ENCODE measurements around the gene TMEM131.

- TF ChIP-seq CTCF (IDR thresholded peaks at IDR 0.05 in 2 of 3, conservative IDR thresholded peaks at IDR 0.05 in 1 of 3; ENCODE audit: control insufficient read depth in 2 of 3, extremely low read depth in 1 of 3, insufficient read depth in 1 of 3, low read depth in 3 of 3, low read length in 3 of 3) (no peak), POLR2A (IDR thresholded peaks at IDR 0.05; ENCODE audit: low read depth, low read length) (no peak), KDM1A (IDR thresholded peaks at IDR 0.05; ENCODE audit: borderline replicate concordance) (no peak), DPF2 (IDR thresholded peaks at IDR 0.05) (no peak), CUX1 (IDR thresholded peaks at IDR 0.05; ENCODE audit: insufficient replicate concordance, low read depth, low read length) (no peak), TCF7 (IDR thresholded peaks at IDR 0.05; ENCODE audit: borderline replicate concordance) (no peak), EGR1 (IDR thresholded peaks at IDR 0.05; ENCODE audit: borderline replicate concordance in 1 of 2, low read depth in 2 of 2, low read length in 2 of 2) (no peak), RCOR1 (conservative IDR thresholded peaks at IDR 0.05; ENCODE audit: low read depth, low read length) (no peak)
These were observed 248.5 kb downstream of the TMEM131 start for GRCh38 chr2:97747285-97747684.

Data from GM12878 (cell line).